Stimulated activated CD8-positive, alpha-beta memory T cell treated with anti-CD3 and anti-CD28 coated beads, Interleukin-7, amount 100 ng/mL, for 4 hours (primary cell): ENCODE results near the gene PRICKLE3.

Source experiments
- DNase-seq, 2 donors: peaks; one replicate each; pipeline ENCODE4 v3.0.0-alpha.2; 2020; ENCODE audit warnings: low read depth in 2 of 2

PRICKLE3 gene

GRCh38 chrX:49186125-49187027 lies at the start of gene PRICKLE3:
TSS of gene PRICKLE3 (minus strand) at chrX:49186373. CDS start at chrX:49186297, 76 bp downstream.
- peak; percentile 44 to 68 for DNase-seq

GRCh38 chrX:49233887-49234555 lies 47.8 kb upstream of the PRICKLE3 start:
- no peak for DNase-seq

GRCh38 chrX:49233176-49233575 lies 47.0 kb upstream of the PRICKLE3 start, which contains the start of gene CACNA1F:
TSS of gene CACNA1F (minus strand) at chrX:49233340. CDS start at chrX:49233309, 31 bp downstream.
- no peak for DNase-seq

- DNase-seq: no peak
Measured at GRCh38 chrX:49232525-49232924, 46.4 kb upstream of the PRICKLE3 start.

- no peak for DNase-seq
Measured at GRCh38 chrX:49231333-49232000, 45.3 kb upstream of the PRICKLE3 start.

GRCh38 chrX:49230500-49231232 lies 44.5 kb upstream of the PRICKLE3 start:
- DNase-seq: peak; percentile 12 to 46

- no peak for DNase-seq
Measured at GRCh38 chrX:49228185-49228584, 42.0 kb upstream of the PRICKLE3 start.

GRCh38 chrX:49227726-49228125 lies 41.6 kb upstream of the PRICKLE3 start:
- DNase-seq: no peak

- no peak for DNase-seq
Measured at GRCh38 chrX:49226946-49227345, 40.8 kb upstream of the PRICKLE3 start.

- no peak for DNase-seq
Measured at GRCh38 chrX:49225858-49226257, 39.7 kb upstream of the PRICKLE3 start.

GRCh38 chrX:49221868-49222267 lies 35.7 kb upstream of the PRICKLE3 start:
- DNase-seq: no peak

GRCh38 chrX:49220100-49220499 lies 33.9 kb upstream of the PRICKLE3 start:
- no peak for DNase-seq

- DNase-seq: no peak
Measured at GRCh38 chrX:49214996-49215526, 28.9 kb upstream of the PRICKLE3 start.

- no peak for DNase-seq
Measured at GRCh38 chrX:49214416-49214815, 28.2 kb upstream of the PRICKLE3 start.

- no peak for DNase-seq
Measured at GRCh38 chrX:49212861-49213260, 26.7 kb upstream of the PRICKLE3 start.

- no peak for DNase-seq
Measured at GRCh38 chrX:49212209-49212608, 26.0 kb upstream of the PRICKLE3 start.

- DNase-seq: no peak
Measured at GRCh38 chrX:49211074-49211473, 24.9 kb upstream of the PRICKLE3 start.

GRCh38 chrX:49210406-49210805 lies 24.2 kb upstream of the PRICKLE3 start:
- no peak for DNase-seq

GRCh38 chrX:49209434-49210251 lies 23.5 kb upstream of the PRICKLE3 start:
- no peak for DNase-seq

- no peak for DNase-seq
Measured at GRCh38 chrX:49208399-49208798, 22.2 kb upstream of the PRICKLE3 start.
